ENCODE data around the gene DMP1. TPM values are rescaled to one million over a fixed set of nuclear protein-coding genes. Genes with fewer than 3 reads are reported as not detected.
"Not testable (repeated sequence)": the region's sequence is repeated elsewhere in the genome, so short reads cannot be mapped to it uniquely, and the experiment has no call there.

DMP1 gene
- total and polyA plus RNA-seq, 2 experiments from 2014 or later: not detected

- TF ChIP-seq CTCF (IDR thresholded peaks at IDR 0.05; ENCODE audit: low read depth, low read length): peak; percentile 65
- H3K36me3 ChIP-seq: no peaks in the 10 kb centered on the region
- no peaks in the 10 kb centered on the region for H3K27me3 ChIP-seq
- H3K27ac ChIP-seq: no peak overlapping the region
- H3K4me3 ChIP-seq: no peak overlapping the region
- no peaks in the 10 kb centered on the region for H3K4me1 ChIP-seq (ENCODE audit: low read depth)
- H3K9me3 ChIP-seq (ENCODE audit: low read depth): no peaks in the 10 kb centered on the region
- DNase-seq (ENCODE audit: low read depth in 1 of 2, low spot score in 1 of 2): peak; percentile 66 to 84
These were observed 29.5 kb downstream of the DMP1 start for GRCh38 chr4:87679449-87680169.

DNA sequence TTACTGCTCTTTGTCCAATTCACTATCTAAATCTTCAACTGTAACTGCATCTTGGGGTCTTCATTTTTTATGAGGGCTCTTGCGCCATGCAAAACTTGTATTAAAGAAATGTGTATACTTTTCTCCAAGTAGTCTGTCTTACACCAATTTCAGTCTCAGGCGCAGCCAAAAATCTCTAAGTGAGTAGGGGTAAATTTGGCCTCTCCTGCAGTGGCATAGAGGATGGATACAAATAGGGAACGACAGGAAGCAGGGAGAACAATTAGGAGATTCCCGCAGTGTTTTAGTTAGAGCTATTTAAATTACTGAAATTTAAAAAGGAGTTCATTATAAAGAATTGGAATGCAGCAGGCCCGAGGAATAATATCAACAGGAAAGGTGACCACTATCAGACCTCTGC lies 30.2 kb downstream of the DMP1 start:
- TF ChIP-seq CTCF (IDR thresholded peaks at IDR 0.05; ENCODE audit: low read depth, low read length): no peak
- no peak overlapping the region for H3K4me3 ChIP-seq
- no peak for DNase-seq (ENCODE audit: low read depth in 1 of 2, low spot score in 1 of 2)
- H3K9me3 ChIP-seq (ENCODE audit: low read depth): no peaks in the 10 kb centered on the region
- H3K36me3 ChIP-seq: no peaks in the 10 kb centered on the region
- no peaks in the 10 kb centered on the region for H3K4me1 ChIP-seq (ENCODE audit: low read depth)
- H3K27ac ChIP-seq: no peak overlapping the region
- H3K27me3 ChIP-seq: no peaks in the 10 kb centered on the region

GRCh38 chr4:87688316-87688715 lies 38.2 kb downstream of the DMP1 start:
- Histone ChIP-seq H3K4me3 (no peak overlapping the region), H3K36me3 (no peaks in the 10 kb centered on the region), H3K27ac (no peak overlapping the region), H3K9me3 (ENCODE audit: low read depth) (no peaks in the 10 kb centered on the region), H3K27me3 (no peaks in the 10 kb centered on the region), H3K4me1 (ENCODE audit: low read depth) (no peaks in the 10 kb centered on the region)
- no peak for DNase-seq (ENCODE audit: low read depth in 1 of 2, low spot score in 1 of 2)
- no peak for TF ChIP-seq CTCF (IDR thresholded peaks at IDR 0.05; ENCODE audit: low read depth, low read length)

GRCh38 chr4:87690947-87691346 lies 40.9 kb downstream of the DMP1 start:
- not testable (repeated sequence) for H3K9me3 ChIP-seq (ENCODE audit: low read depth); H3K4me3 ChIP-seq; H3K27me3 ChIP-seq; H3K4me1 ChIP-seq (ENCODE audit: low read depth); DNase-seq (ENCODE audit: low read depth in 1 of 2, low spot score in 1 of 2); H3K27ac ChIP-seq; H3K36me3 ChIP-seq

DNA sequence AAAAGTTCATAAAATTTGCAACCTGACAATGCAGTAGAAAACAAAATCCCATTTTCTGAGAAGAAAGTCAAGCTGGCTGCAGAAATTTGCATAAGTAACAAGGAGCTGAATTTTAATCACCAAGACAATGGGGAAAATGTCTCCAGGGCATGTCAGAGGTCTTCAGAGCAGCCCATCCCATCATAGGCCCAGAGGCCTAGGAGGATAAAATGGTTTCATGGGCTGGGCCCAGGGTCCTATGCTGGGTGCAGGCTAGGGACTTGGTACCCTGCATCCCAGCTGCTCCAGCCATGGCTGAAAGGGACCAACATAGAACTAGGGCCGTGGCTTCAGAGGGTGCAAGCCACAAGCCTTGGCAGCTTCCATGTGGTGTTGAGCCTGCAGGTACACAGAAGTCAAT lies 42.0 kb downstream of the DMP1 start:
- not testable (repeated sequence) for H3K36me3 ChIP-seq; H3K9me3 ChIP-seq (ENCODE audit: low read depth); H3K4me3 ChIP-seq; H3K4me1 ChIP-seq (ENCODE audit: low read depth); H3K27ac ChIP-seq; DNase-seq (ENCODE audit: low read depth in 1 of 2, low spot score in 1 of 2); H3K27me3 ChIP-seq

GRCh38 chr4:87697272-87697671 lies 47.2 kb downstream of the DMP1 start:
- Histone ChIP-seq H3K27ac (no peak overlapping the region), H3K4me3 (no peak overlapping the region), H3K36me3 (no peaks in the 10 kb centered on the region), H3K9me3 (ENCODE audit: low read depth) (no peaks in the 10 kb centered on the region), H3K4me1 (ENCODE audit: low read depth) (no peaks in the 10 kb centered on the region), H3K27me3 (no peaks in the 10 kb centered on the region)
- no peak for TF ChIP-seq CTCF (IDR thresholded peaks at IDR 0.05; ENCODE audit: low read depth, low read length)
- no peak for DNase-seq (ENCODE audit: low read depth in 1 of 2, low spot score in 1 of 2)

Data from cardiac muscle cell (in vitro differentiated cells and primary cell).